SIG-M5 treated with dmso at 0.1 percent for 504 hours (cell line): ENCODE results near the gene FAM219A.

Source experiments
- DNase-seq: peaks from one replicate; lab custom pipeline; 2025; ENCODE audit not compliant: unreplicated experiment; lab: John Stamatoyannopoulos, UW

FAM219A gene, protein sequence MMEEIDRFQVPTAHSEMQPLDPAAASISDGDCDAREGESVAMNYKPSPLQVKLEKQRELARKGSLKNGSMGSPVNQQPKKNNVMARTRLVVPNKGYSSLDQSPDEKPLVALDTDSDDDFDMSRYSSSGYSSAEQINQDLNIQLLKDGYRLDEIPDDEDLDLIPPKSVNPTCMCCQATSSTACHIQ

DNA sequence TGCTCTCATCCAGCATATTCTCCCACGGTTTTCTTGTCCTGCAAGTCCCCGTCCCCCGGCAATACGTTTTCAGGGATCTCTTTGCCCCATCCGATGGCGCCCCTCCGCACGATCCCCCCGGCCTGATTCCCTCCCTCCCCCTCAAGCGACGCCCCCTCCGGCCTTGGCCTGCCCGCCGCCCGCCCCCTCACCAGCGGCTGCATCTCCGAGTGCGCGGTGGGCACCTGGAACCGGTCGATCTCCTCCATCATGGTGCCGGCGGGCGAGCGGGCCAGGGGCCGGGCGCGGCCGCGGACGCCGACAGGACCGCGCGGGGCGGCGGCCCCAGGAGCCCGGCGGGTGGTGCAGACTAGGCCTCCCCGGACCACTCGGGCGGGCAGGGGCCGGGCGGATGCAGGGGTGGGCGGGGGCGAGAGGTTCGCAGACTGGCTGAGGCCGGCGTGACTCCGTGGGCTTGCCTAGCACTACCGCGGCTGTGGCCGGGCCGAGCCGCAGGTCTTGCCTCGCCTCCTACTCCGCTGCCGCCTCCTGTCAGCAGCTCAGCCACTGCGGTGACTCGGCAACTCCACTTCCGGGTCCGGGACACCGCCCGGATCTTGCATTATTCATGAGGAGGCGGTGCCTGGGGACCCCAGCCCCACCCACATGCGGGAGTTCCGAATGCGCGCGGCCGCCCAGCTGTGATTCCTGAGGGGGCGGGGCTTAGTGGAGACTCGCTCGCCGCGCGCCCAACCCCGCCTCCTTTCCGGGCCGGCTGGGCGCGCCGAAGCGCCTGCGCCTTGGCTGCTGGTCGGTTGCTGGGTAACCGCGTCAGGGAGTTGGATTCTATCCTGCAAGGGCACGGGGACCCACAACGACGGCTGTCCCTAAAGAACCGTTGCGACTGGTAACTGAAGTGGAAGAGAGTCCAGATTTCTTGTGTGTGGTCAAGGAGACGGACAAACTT, at the start of gene FAM219A, which contains the start of gene DNAI1:
Gene FAM219A (minus strand): TSS at position 558 of the 946 bp plus-strand sequence. CDS start 307 bp downstream, at position 251.
Gene DNAI1 (plus strand): TSS at position 793 of the 946 bp plus-strand sequence. CDS start 201 bp downstream, outside the sequence.
- peak; percentile 94 for DNase-seq

DNA sequence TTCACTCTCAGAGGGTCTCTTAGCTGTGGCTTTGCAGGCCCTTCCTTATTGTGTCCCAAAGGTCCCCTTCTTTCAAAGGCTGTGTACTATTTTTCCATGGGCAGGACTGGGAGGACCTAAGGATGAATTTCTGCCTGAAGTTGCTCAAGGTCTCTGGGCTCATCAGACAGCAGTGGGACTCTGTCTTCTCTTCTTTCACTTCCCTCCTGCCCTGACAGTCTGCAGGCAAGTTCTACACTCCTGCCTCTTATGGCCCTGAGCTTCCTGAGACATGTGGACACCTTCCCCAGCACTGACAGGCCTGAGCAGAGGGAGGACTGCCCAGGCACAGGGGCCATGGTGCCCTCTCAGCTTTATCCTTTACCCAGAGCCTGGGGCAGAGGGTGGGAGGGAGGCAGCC, 49.6 kb upstream of the FAM219A start:
- peak; percentile 14 for DNase-seq

DNA sequence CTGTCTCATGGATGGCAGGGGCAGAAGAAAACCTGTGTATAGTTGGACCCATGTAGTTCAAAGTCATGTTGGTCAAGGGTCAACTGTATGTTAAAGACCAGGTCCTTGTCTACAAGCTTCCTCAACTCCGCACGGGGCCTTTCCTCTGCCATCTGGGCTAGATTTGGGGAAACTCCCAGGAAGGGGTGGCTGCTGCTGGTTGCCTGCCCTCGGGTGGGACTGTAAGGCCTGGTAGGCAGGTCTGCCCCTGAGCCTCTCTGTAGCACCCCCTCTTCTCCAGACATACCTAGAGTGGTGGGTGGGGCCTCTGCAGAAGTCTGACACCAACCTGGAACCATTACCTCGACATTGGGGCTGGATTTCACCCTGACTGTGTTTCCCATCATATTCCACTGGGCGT, 49.2 kb upstream of the FAM219A start:
- DNase-seq, result no peak

DNA sequence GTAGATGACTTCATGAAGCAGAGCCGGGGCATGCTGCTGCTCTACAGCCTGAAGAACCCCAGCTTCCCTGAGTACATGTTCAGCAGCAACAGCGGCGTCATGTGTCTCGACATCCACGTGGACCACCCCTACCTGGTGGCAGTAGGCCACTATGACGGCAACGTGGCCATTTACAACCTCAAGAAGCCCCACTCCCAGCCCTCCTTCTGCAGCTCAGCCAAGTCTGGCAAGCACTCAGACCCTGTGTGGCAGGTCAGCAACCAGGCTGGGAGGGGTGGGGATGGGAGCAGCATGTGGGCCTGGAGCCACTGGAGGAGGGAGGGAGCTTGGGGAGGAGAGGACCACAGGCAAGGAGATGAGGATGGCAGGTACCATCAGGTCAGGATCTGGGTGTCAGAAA, 48.3 kb upstream of the FAM219A start:
- DNase-seq, result no peak

- no peak for DNase-seq
Observed at GRCh38 chr9:34505370-34506120, 47.2 kb upstream of the FAM219A start.

GRCh38 chr9:34503406-34503805, 45.0 kb upstream of the FAM219A start:
- DNase-seq, result no peak

DNA sequence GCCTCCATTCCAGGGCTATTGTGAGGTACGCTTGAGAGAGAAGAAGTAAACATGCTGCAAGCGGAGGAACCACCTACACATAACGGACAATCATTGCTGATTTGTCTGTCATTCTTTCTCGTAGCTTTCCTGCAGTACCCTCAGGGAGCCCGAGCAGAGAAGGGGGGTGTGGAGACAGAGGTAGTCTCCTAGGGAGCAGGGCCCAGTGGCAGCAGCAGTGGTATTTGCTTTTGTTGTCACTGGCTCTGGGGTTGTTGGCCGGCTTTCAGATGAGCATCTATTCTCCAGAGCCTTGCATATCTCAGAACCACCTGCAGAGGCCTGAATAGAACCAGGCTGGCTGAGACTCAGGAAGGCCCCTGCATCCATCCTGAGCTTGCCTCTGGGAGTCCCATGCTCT, 44.5 kb upstream of the FAM219A start:
- DNase-seq, result no peak

GRCh38 chr9:34502471-34502870, 44.1 kb upstream of the FAM219A start:
- no peak for DNase-seq

DNA sequence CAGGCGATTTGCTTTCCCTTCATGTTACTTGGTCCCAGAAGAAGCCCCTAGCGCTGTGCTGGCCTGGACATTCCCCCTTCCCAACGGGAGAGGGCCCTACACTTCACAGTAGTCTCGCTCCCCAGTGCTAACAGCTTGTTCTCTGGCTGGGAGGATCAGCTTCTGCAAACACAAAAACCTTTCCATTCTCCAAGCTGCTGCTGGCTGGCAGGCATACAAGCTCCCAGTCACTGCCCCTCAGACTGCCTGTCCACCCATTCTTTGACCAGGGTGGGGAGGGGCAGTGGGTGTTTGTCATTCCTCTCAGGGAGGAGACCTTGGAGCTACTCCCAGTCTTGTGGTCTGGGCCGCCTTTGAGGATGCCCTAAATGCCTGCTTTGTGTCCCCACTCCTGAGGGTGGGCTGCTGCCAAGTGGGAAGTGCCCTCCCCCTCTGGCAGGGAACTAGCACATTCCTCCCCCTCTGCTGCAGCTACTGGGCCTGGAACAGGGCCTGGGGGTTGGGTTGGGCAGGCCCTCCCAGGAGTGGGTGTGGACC, 43.6 kb upstream of the FAM219A start:
- no peak for DNase-seq

DNA sequence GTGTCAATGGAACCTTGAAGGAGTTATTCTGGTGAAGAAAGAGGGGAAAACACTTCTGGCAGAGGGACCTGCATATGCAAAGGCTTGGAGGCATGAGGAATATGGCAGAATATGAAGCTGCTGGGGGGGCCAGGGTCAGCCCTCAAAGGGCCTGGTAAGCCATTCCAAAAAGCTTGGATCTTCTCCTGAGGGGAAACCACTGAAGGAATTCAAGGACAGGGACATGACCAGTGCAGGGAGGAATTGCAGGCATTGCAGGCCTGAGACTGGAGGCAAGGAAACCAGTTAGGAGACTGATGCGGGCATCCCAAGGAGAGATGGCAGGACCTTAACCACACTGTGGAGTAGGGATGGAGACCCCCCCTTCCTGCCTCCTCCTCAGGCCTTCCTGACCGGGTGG, 43.0 kb upstream of the FAM219A start:
- no peak for DNase-seq

- DNase-seq, result no peak
Observed at GRCh38 chr9:34500623-34501267, 42.4 kb upstream of the FAM219A start.

- DNase-seq, result no peak
Observed at GRCh38 chr9:34499076-34499475, 40.7 kb upstream of the FAM219A start.

DNA sequence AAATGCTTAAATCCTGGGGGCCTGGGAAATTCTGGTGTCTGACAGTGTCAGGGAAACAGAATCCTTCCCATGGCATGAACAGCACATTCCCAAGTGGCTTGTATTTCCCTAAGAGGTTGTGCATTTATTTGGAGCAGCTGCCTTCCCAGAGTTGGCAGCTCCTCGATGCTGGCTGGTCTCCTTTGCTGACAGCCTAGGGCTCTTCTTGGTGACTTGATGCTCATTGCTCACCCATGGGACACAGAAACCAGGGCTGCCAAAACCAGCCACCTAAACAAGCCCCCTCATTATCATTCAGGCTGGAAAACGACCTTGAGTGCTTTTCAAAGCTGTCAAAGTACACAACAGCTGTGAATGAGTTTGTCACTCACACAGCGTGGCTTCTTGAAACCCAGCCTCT, 40.2 kb upstream of the FAM219A start:
- no peak for DNase-seq

- no peak for DNase-seq
Observed at GRCh38 chr9:34496149-34496712, 37.9 kb upstream of the FAM219A start.

GRCh38 chr9:34493972-34494535, 35.7 kb upstream of the FAM219A start:
- peak; percentile 5 for DNase-seq

- DNase-seq, result no peak
Observed at GRCh38 chr9:34492051-34492450, 33.7 kb upstream of the FAM219A start.

DNA sequence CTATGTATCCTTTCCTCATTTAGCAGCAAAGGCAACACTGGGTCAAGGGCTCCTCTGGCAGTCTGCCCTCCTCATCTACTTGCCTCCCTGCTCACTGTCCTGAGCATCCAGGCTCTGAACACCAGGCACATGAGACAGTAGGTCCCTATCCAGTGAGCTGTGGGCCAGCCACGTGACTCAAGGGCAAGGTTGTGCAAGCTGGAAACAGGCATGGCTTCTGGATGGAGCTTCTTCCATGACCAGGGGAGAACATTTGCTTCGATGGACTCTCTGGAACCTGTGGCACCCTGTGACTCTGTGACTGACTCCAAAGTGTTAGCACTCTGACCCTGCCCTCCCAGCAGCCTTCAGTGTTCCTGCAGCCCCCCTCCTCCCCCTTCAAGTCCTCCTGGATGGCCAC, 33.2 kb upstream of the FAM219A start:
- no peak for DNase-seq

GRCh38 chr9:34490760-34491159, 32.4 kb upstream of the FAM219A start:
- no peak for DNase-seq

GRCh38 chr9:34490360-34490759, 32.0 kb upstream of the FAM219A start:
- no peak for DNase-seq

- DNase-seq, result no peak
Observed at GRCh38 chr9:34486572-34486971, 28.2 kb upstream of the FAM219A start.
